ENCODE measurements around the gene NDUFB10.
A peak's percentile ranks its signal among the peaks of the same experiment; 100 is the strongest.
"Not testable (repeated sequence)": the region's sequence is repeated elsewhere in the genome, so short reads cannot be mapped to it uniquely, and the experiment has no call there.

Gene NDUFB10

GRCh38 chr16:1947369-1947670, 12.0 kb upstream of the NDUFB10 start:
- no peak for DNase-seq

- DNase-seq, result no peak
Measured at GRCh38 chr16:1949507-1949906, 9.8 kb upstream of the NDUFB10 start.

GRCh38 chr16:1950047-1950446, 9.3 kb upstream of the NDUFB10 start:
- DNase-seq, result no peak

GRCh38 chr16:1950559-1950958, 8.8 kb upstream of the NDUFB10 start:
- no peak for DNase-seq

- no peak for DNase-seq
Measured at GRCh38 chr16:1953734-1954133, 5.6 kb upstream of the NDUFB10 start.

- not testable (repeated sequence) for DNase-seq
Measured at GRCh38 chr16:1957434-1958142, 1.8 kb upstream of the NDUFB10 start.

GRCh38 chr16:1958143-1958491, 1.2 kb upstream of the NDUFB10 start:
- not testable (repeated sequence) for DNase-seq

GRCh38 chr16:1958715-1959268, 546 bp upstream of the NDUFB10 start:
- DNase-seq, result no peak

- peak; percentile 26 for DNase-seq
Measured at GRCh38 chr16:1960665-1961630, 1.6 kb downstream of the NDUFB10 start.

GRCh38 chr16:1961651-1962067, 2.3 kb downstream of the NDUFB10 start:
- DNase-seq, result no peak

- DNase-seq, result not testable (repeated sequence)
Measured at GRCh38 chr16:1962161-1963153, 3.1 kb downstream of the NDUFB10 start.

- DNase-seq, result peak; percentile 9
Measured at GRCh38 chr16:1963806-1964505, 4.6 kb downstream of the NDUFB10 start.

GRCh38 chr16:1964506-1965395, 5.4 kb downstream of the NDUFB10 start, which contains the start of gene RPS2:
TSS of gene RPS2 (minus strand) at chr16:1964826. CDS start at chr16:1964625, 201 bp downstream.
- peak; percentile 99 for DNase-seq

GRCh38 chr16:1965396-1966001, 6.2 kb downstream of the NDUFB10 start:
- DNase-seq, result no peak

GRCh38 chr16:1966460-1966859, 7.1 kb downstream of the NDUFB10 start, which contains the start of gene RNF151:
TSS of gene RNF151 (plus strand) at chr16:1966856. CDS start at chr16:1966882, 26 bp downstream.
- no peak for DNase-seq

- DNase-seq, result no peak
Measured at GRCh38 chr16:1968146-1968953, 9.0 kb downstream of the NDUFB10 start.

- peak; percentile 86 for DNase-seq
Measured at GRCh38 chr16:1971796-1972489, 12.6 kb downstream of the NDUFB10 start, which contains the start of gene TBL3. TSS of gene TBL3 (plus strand) at chr16:1972053. CDS start at chr16:1972165, 112 bp downstream.

GRCh38 chr16:1972490-1972877, 13.1 kb downstream of the NDUFB10 start:
- DNase-seq, result no peak
